HTR-8/SVneo (cell line): ENCODE measurements around the gene FHIT.
"Not testable (repeated sequence)": the region's sequence is repeated elsewhere in the genome, so short reads cannot be mapped to it uniquely, and the experiment has no call there.

Experiments
- DNase-seq: peaks from one replicate; pipeline ENCODE4 v3.0.0; 2011; ENCODE audit warnings: low spot score, mixed read lengths; ENCODE audit not compliant: insufficient read length
- FAIRE-seq: peaks from 2 replicates; lab custom pipeline; 2011; peaks lifted over from hg19 to GRCh38; lab: Jason Lieb, UNC

Gene FHIT

GRCh38 chr3:60555686-60556354, 695.4 kb downstream of the FHIT start:
- DNase-seq: no peak
- FAIRE-seq: no peak

GRCh38 chr3:60553144-60553543, 698.1 kb downstream of the FHIT start:
- DNase-seq (no peak), FAIRE-seq (no peak)

- DNase-seq: no peak
- FAIRE-seq: no peak
Observed at GRCh38 chr3:60552581-60552980, 698.7 kb downstream of the FHIT start.

GRCh38 chr3:60551455-60552209, 699.6 kb downstream of the FHIT start:
- no peak for DNase-seq
- no peak for FAIRE-seq

GRCh38 chr3:60549863-60550262, 701.4 kb downstream of the FHIT start:
- no peak for DNase-seq
- no peak for FAIRE-seq

- DNase-seq: no peak
- no peak for FAIRE-seq
Observed at GRCh38 chr3:60542995-60543394, 708.3 kb downstream of the FHIT start.

GRCh38 chr3:60539394-60539793, 711.9 kb downstream of the FHIT start:
- not testable (repeated sequence) for DNase-seq, FAIRE-seq

- no peak for DNase-seq
- no peak for FAIRE-seq
Observed at GRCh38 chr3:60536420-60536819, 714.8 kb downstream of the FHIT start.

- DNase-seq (no peak), FAIRE-seq (no peak)
Observed at GRCh38 chr3:60531759-60532158, 719.5 kb downstream of the FHIT start.

- DNase-seq (no peak), FAIRE-seq (no peak)
Observed at GRCh38 chr3:60528651-60529050, 722.6 kb downstream of the FHIT start.

- FAIRE-seq (no peak), DNase-seq (no peak)
Observed at GRCh38 chr3:60523536-60523935, 727.7 kb downstream of the FHIT start.

GRCh38 chr3:60517134-60517533, 734.1 kb downstream of the FHIT start:
- DNase-seq (no peak), FAIRE-seq (no peak)

- FAIRE-seq (no peak), DNase-seq (no peak)
Observed at GRCh38 chr3:60514866-60515265, 736.4 kb downstream of the FHIT start.

- FAIRE-seq: no peak
- no peak for DNase-seq
Observed at GRCh38 chr3:60514085-60514649, 737.1 kb downstream of the FHIT start.

- DNase-seq (no peak), FAIRE-seq (no peak)
Observed at GRCh38 chr3:60513241-60513640, 738.0 kb downstream of the FHIT start.

- FAIRE-seq (no peak), DNase-seq (no peak)
Observed at GRCh38 chr3:60512506-60512905, 738.7 kb downstream of the FHIT start.

- no peak for DNase-seq
- no peak for FAIRE-seq
Observed at GRCh38 chr3:60509471-60509870, 741.8 kb downstream of the FHIT start.

GRCh38 chr3:60504827-60505457, 746.3 kb downstream of the FHIT start:
- FAIRE-seq (no peak), DNase-seq (no peak)

GRCh38 chr3:60501314-60501713, 749.9 kb downstream of the FHIT start:
- no peak for DNase-seq
- FAIRE-seq: no peak

GRCh38 chr3:60497902-60498301, 753.4 kb downstream of the FHIT start:
- DNase-seq: no peak
- FAIRE-seq: no peak

GRCh38 chr3:60490992-60491391, 760.3 kb downstream of the FHIT start:
- FAIRE-seq: no peak
- DNase-seq: no peak
